ENCODE results near the gene TXNDC2. TPM values are rescaled to one million over a fixed set of nuclear protein-coding genes. Genes with fewer than 3 reads are reported as not detected.

Gene TXNDC2
- total and polyA plus RNA-seq, 10 of the 15 experiments (the other 5 are each of a cell fraction or from before 2014, with no cell fraction given): 0.04 to 0.07 (median 0.06) TPM; not detected in 7

DNA sequence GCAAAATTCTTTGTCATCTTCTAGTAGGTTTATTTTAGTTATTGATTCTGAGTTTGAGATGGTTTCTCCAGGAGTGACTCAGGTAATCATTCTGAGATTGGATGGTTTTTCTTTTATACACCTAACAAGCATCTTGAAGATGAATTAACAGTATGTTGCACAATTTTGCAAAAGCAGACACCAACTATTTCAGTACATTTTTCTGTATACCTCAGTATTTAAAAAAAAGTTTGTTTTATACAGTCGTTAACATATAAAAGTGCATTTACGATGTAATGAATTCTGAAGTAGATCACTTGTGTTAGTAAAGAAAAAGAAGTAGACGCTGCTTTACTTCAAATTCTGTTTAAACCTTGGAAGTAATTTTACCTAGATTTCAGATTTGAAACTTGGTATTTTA, 31.0 kb downstream of the TXNDC2 start:
- Histone ChIP-seq H3K27me3 (replicated peaks in 1 of 2; ENCODE audit: control insufficient read depth in 2 of 2, insufficient read depth in 2 of 2, low read length in 1 of 2) (no peaks in the 10 kb centered on the region), H3K9me3 (replicated peaks; ENCODE audit: control insufficient read depth, insufficient read depth, low read length) (no peaks in the 10 kb centered on the region; the same call in 2 of the 3 replicates), H3K79me2 (ENCODE audit: control insufficient read depth, insufficient read depth, low read length) (peaks cover 78% of the 10 kb centered on the region), H3K27ac (ENCODE audit: control insufficient read depth, insufficient read depth) (no peak overlapping the region), H4K20me1 (ENCODE audit: control insufficient read depth, insufficient read depth) (peaks cover 14% of the 10 kb centered on the region), H2AFZ (ENCODE audit: control insufficient read depth, low read depth, low read length) (no peak overlapping the region), H3K4me3 (peak overlapping the region; percentile 97), H3K36me3 (ENCODE audit: control insufficient read depth in 2 of 2, insufficient read depth in 2 of 2, low read length in 1 of 2) (no peaks in the 10 kb centered on the region), H3K4me2 (ENCODE audit: control insufficient read depth, insufficient read depth) (peak overlapping the region; percentile 79), H3K9ac (ENCODE audit: control insufficient read depth, insufficient read depth, low read length) (no peak overlapping the region), H3K4me1 (ENCODE audit: control insufficient read depth, insufficient read depth, low read length) (peaks cover 13% of the 10 kb centered on the region)
- ChIA-PET SMC1A (ENCODE audit: uncharacterized antibody, unreplicated experiment) (no interaction called here), POLR2A (no interaction called here), RAD21 (ENCODE audit: unreplicated experiment) (no interaction called here), CTCF (no interaction called here)
- DNase-seq (ENCODE audit: low read depth, low spot score): no peak
- intact Hi-C loops (cut with micrococcal nuclease; ENCODE audit: unreplicated experiment) (no loop called here), in situ Hi-C loops (cut with MboI) (loop anchor here (25.0 kb wide), 2 partner anchors 305 to 1305 kb away; partner anchors contain the start of genes PPP4R1 and RAB12)
- FAIRE-seq: no peak
- no peak for TF ChIP-seq ZNF622 (IDR thresholded peaks at IDR 0.05)
- TF ChIP-seq, protein P1, sequence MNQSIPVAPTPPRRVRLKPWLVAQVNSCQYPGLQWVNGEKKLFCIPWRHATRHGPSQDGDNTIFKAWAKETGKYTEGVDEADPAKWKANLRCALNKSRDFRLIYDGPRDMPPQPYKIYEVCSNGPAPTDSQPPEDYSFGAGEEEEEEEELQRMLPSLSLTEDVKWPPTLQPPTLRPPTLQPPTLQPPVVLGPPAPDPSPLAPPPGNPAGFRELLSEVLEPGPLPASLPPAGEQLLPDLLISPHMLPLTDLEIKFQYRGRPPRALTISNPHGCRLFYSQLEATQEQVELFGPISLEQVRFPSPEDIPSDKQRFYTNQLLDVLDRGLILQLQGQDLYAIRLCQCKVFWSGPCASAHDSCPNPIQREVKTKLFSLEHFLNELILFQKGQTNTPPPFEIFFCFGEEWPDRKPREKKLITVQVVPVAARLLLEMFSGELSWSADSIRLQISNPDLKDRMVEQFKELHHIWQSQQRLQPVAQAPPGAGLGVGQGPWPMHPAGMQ (IDR thresholded peaks at IDR 0.05; ENCODE audit: borderline replicate concordance): no peak
- no peak for TF ChIP-seq CHD1 (IDR thresholded peaks at IDR 0.05; ENCODE audit: low read depth, low read length)
- no peak for ATAC-seq
- 79% methylated on average over 3 of the region's 3 CpGs for WGBS (ENCODE audit: insufficient coverage, insufficient replicate concordance, low lambda C conversion rate, missing lambda C conversion rate)
- BruUV-seq (replicated peaks): no TSS peak

DNA sequence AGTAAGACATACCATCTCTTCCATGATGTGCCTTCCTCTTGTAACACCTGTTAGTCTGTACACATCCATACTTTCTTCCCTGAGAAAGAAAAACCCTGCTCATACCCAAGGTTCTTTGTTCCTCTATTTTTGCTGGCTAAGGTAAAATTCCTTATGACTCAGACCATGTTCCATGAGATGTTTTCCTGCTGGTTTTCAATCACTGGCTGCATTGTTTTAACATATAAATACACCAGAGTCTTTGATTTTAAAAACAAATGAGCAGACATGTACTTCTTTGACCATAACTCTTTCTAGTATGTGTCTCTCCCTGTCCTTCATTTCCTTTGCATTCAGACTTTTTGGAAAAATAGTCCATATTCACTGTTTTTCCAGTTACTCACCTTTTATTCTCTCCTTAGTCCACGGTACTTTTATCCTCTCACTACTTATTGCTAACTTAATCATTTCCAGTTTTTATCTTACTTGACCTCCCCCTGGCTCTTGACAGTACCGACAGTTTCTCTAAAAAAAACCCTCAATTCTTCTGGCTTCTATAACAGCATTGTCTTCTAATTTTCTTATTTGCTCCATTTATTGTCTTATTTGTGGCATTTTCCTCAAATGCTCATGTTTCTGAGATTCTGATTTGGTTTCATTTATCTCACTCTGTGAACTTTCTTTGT, 32.4 kb downstream of the TXNDC2 start:
- Histone ChIP-seq H3K27ac (ENCODE audit: control insufficient read depth, insufficient read depth) (no peak overlapping the region), H3K36me3 (ENCODE audit: control insufficient read depth in 2 of 2, insufficient read depth in 2 of 2, low read length in 1 of 2) (no peaks in the 10 kb centered on the region; a peak in 1 of 4 replicates), H4K20me1 (ENCODE audit: control insufficient read depth, insufficient read depth) (peaks cover 18% of the 10 kb centered on the region), H3K79me2 (ENCODE audit: control insufficient read depth, insufficient read depth, low read length) (peaks cover 91% of the 10 kb centered on the region), H3K27me3 (replicated peaks in 1 of 2; ENCODE audit: control insufficient read depth in 2 of 2, insufficient read depth in 2 of 2, low read length in 1 of 2) (no peaks in the 10 kb centered on the region), H3K4me3 (peak overlapping the region; percentile 29; the same call in 1 of the 2 replicates), H3K9ac (ENCODE audit: control insufficient read depth, insufficient read depth, low read length) (no peak overlapping the region), H3K4me2 (ENCODE audit: control insufficient read depth, insufficient read depth) (peak overlapping the region; percentile 44), H2AFZ (ENCODE audit: control insufficient read depth, low read depth, low read length) (no peak overlapping the region), H3K9me3 (replicated peaks; ENCODE audit: control insufficient read depth, insufficient read depth, low read length) (no peaks in the 10 kb centered on the region; the same call in 1 of the 3 replicates), H3K4me1 (ENCODE audit: control insufficient read depth, insufficient read depth, low read length) (peaks cover 18% of the 10 kb centered on the region)
- CTCF ChIA-PET: interaction anchor here (0.9 kb wide), 1 partner anchor 590 kb away, joined by 3 read pairs; no protein-coding TSS in a partner anchor
- WGBS (ENCODE audit: insufficient coverage, insufficient replicate concordance, low lambda C conversion rate, missing lambda C conversion rate): 39% methylated on average over 2 of the region's 2 CpGs
- BruUV-seq (replicated peaks): no TSS peak
- RAD21 ChIA-PET (ENCODE audit: unreplicated experiment): no interaction called here
- SMC1A ChIA-PET (ENCODE audit: uncharacterized antibody, unreplicated experiment): no interaction called here
- ATAC-seq: no peak
- intact Hi-C loops (cut with micrococcal nuclease; ENCODE audit: unreplicated experiment): no loop called here
- no peak for DNase-seq (ENCODE audit: low read depth, low spot score)
- no peak for FAIRE-seq
- POLR2A ChIA-PET: no interaction called here
- in situ Hi-C loops (cut with MboI): loop anchor here (25.0 kb wide), 2 partner anchors 306 to 1306 kb away; partner anchors contain the start of genes PPP4R1 and RAB12
- TF ChIP-seq CBFB (IDR thresholded peaks at IDR 0.05; ENCODE audit: low read depth): no peak
- no peak for TF ChIP-seq IRF4 (IDR thresholded peaks at IDR 0.05; ENCODE audit: low read depth, low read length)
- TF ChIP-seq KLF5 (IDR thresholded peaks at IDR 0.05; ENCODE audit: partially characterized antibody): no peak
- TF ChIP-seq, protein P2, sequence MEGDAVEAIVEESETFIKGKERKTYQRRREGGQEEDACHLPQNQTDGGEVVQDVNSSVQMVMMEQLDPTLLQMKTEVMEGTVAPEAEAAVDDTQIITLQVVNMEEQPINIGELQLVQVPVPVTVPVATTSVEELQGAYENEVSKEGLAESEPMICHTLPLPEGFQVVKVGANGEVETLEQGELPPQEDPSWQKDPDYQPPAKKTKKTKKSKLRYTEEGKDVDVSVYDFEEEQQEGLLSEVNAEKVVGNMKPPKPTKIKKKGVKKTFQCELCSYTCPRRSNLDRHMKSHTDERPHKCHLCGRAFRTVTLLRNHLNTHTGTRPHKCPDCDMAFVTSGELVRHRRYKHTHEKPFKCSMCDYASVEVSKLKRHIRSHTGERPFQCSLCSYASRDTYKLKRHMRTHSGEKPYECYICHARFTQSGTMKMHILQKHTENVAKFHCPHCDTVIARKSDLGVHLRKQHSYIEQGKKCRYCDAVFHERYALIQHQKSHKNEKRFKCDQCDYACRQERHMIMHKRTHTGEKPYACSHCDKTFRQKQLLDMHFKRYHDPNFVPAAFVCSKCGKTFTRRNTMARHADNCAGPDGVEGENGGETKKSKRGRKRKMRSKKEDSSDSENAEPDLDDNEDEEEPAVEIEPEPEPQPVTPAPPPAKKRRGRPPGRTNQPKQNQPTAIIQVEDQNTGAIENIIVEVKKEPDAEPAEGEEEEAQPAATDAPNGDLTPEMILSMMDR (IDR thresholded peaks at IDR 0.05 in 2 of 3, conservative IDR thresholded peaks at IDR 0.05 in 1 of 3; ENCODE audit: control insufficient read depth in 2 of 3, extremely low read depth in 1 of 3, insufficient read depth in 1 of 3, low read depth in 3 of 3, low read length in 3 of 3): no peak
- TF ChIP-seq, protein P3, sequence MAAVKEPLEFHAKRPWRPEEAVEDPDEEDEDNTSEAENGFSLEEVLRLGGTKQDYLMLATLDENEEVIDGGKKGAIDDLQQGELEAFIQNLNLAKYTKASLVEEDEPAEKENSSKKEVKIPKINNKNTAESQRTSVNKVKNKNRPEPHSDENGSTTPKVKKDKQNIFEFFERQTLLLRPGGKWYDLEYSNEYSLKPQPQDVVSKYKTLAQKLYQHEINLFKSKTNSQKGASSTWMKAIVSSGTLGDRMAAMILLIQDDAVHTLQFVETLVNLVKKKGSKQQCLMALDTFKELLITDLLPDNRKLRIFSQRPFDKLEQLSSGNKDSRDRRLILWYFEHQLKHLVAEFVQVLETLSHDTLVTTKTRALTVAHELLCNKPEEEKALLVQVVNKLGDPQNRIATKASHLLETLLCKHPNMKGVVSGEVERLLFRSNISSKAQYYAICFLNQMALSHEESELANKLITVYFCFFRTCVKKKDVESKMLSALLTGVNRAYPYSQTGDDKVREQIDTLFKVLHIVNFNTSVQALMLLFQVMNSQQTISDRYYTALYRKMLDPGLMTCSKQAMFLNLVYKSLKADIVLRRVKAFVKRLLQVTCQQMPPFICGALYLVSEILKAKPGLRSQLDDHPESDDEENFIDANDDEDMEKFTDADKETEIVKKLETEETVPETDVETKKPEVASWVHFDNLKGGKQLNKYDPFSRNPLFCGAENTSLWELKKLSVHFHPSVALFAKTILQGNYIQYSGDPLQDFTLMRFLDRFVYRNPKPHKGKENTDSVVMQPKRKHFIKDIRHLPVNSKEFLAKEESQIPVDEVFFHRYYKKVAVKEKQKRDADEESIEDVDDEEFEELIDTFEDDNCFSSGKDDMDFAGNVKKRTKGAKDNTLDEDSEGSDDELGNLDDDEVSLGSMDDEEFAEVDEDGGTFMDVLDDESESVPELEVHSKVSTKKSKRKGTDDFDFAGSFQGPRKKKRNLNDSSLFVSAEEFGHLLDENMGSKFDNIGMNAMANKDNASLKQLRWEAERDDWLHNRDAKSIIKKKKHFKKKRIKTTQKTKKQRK (IDR thresholded peaks at IDR 0.05; ENCODE audit: low read depth, low read length): no peak
- no peak for TF ChIP-seq NFIC (IDR thresholded peaks at IDR 0.05; ENCODE audit: low read depth, low read length)
- no peak for TF ChIP-seq KAT2A (conservative IDR thresholded peaks at IDR 0.05; ENCODE audit: control insufficient read depth, low read depth, low read length)
